Measurements from ENCODE around the gene ZBTB18. TPM values are rescaled to one million over a fixed set of nuclear protein-coding genes. Genes with fewer than 3 reads are reported as not detected.

ZBTB18 gene
- total and polyA plus RNA-seq, 2 of the 4 experiments (the other 2 are of a cell fraction) = 10.0 to 16.0 TPM

GRCh38 chr1:244090645-244091044 is 39.6 kb downstream of the ZBTB18 start:
- intact Hi-C loops (cut with micrococcal nuclease) (no loop called here), dilution Hi-C loops (cut with HindIII; ENCODE audit: low sequenced_read_pairs, unreplicated experiment) (no loop called here), in situ Hi-C loops (cut with MboI; ENCODE audit: low sequenced_read_pairs) (no loop called here)
- TF ChIP-seq CTCF (conservative IDR thresholded peaks at IDR 0.05; ENCODE audit: low read depth, low read length) (no peak), MAZ (IDR thresholded peaks at IDR 0.05; ENCODE audit: borderline replicate concordance, low read depth, low read length) (no peak), MXI1 (IDR thresholded peaks at IDR 0.05; ENCODE audit: borderline replicate concordance, low read depth, low read length) (no peak), CEBPB (IDR thresholded peaks at IDR 0.05; ENCODE audit: low read depth, low read length) (no peak), FOS (IDR thresholded peaks at IDR 0.05; ENCODE audit: low read depth, low read length) (no peak), RAD21 (IDR thresholded peaks at IDR 0.05; ENCODE audit: low read length) (no peak), USF2 (IDR thresholded peaks at IDR 0.05; ENCODE audit: low read depth, low read length) (no peak), SMC3 (IDR thresholded peaks at IDR 0.05; ENCODE audit: low read depth, low read length) (no peak), ELK1 (IDR thresholded peaks at IDR 0.05; ENCODE audit: borderline replicate concordance, low read depth, low read length) (no peak), POLR2A (IDR thresholded peaks at IDR 0.05; ENCODE audit: low read depth, low read length) (no peak)
- Histone ChIP-seq H3K14ac (replicated peaks; ENCODE audit: low read depth, low read length) (no peak overlapping the region), H4K5ac (ENCODE audit: low read depth, low read length) (no peak overlapping the region), H2AFZ (replicated peaks; ENCODE audit: low read length, poor library complexity) (no peak overlapping the region), H2BK20ac (ENCODE audit: low read depth, low read length) (no peak overlapping the region), H2AK9ac (replicated peaks; ENCODE audit: low read depth, low read length, poor library complexity) (no peak overlapping the region), H3K4me3 (ENCODE audit: insufficient read depth, low read depth, low read length) (no peak overlapping the region), H4K91ac (ENCODE audit: insufficient read depth, low read depth, low read length) (no peak overlapping the region), H3K23ac (ENCODE audit: low read depth, low read length) (no peak overlapping the region), H3K4ac (ENCODE audit: low read depth, low read length) (no peak overlapping the region), H3K18ac (ENCODE audit: low read depth, low read length) (no peak overlapping the region), H3K9ac (ENCODE audit: low read depth, low read length) (no peak overlapping the region), H3K9me1 (ENCODE audit: insufficient read depth, low read length) (0 out of 2 replicates have a peak, but pooled peaks cover 3% of the 10 kb centered on the region), H4K20me1 (ENCODE audit: insufficient read depth, low read length) (no peaks in the 10 kb centered on the region), H3K27ac (ENCODE audit: insufficient read depth, low read length) (no peak overlapping the region), H3K4me2 (ENCODE audit: low read depth, low read length) (no peak overlapping the region), H2AK5ac (ENCODE audit: low read depth, low read length) (no peak overlapping the region), H3K4me1 (ENCODE audit: control insufficient read depth, insufficient read depth, low read length) (peaks cover 2% of the 10 kb centered on the region), H2BK15ac (ENCODE audit: low read depth, low read length) (0 out of 3 replicates have a peak overlapping the region, but pooled peaks have one; percentile 11), H3K56ac (ENCODE audit: extremely low read depth, insufficient read depth, low read length) (no peak overlapping the region), H2BK5ac (ENCODE audit: low read depth, low read length, poor library complexity, severe bottlenecking) (no peak overlapping the region), H3K27me3 (ENCODE audit: control insufficient read depth, insufficient read depth, low read length) (peaks cover 2% of the 10 kb centered on the region; the same call in 1 of the 2 replicates), H4K8ac (ENCODE audit: low read depth in 2 of 2, low read length in 2 of 2) (no peak overlapping the region), H3K9me3 (ENCODE audit: control insufficient read depth, insufficient read depth, low read length) (peaks cover 8% of the 10 kb centered on the region), H3K79me1 (ENCODE audit: low read depth in 1 of 2, low read length in 2 of 2) (no peaks in the 10 kb centered on the region), H2BK120ac (ENCODE audit: low read depth, low read length) (no peak overlapping the region), H3K36me3 (ENCODE audit: control insufficient read depth, insufficient read depth, low read length) (no peaks in the 10 kb centered on the region)
- ChIA-PET POLR2A (ENCODE audit: unreplicated experiment) (no interaction called here), CTCF (interaction anchor here (0.6 kb wide), 2 partner anchors 11 to 158 kb away, joined by 3 to 4 read pairs; no protein-coding TSS in a partner anchor)
- ATAC-seq (ENCODE audit: low read depth) (no peak), DNase-seq (no peak)
- 80% methylated on average over 1 of the region's 3 CpGs; no CpG with 5 or more reads in 1 of the 2 experiments for WGBS, 2 experiments (ENCODE audit: extremely low coverage in 2 of 2, insufficient read length in 1 of 2)
- BruUV-seq (replicated peaks) = no TSS peak

All from IMR-90 (cell line).